Body of pancreas (tissue), 4 donors: Measurements from ENCODE around the gene MRPS27. TPM values are rescaled to one million over a fixed set of nuclear protein-coding genes. Genes with fewer than 3 reads are reported as not detected.

Source experiments
- ATAC-seq: fragments of 150-250 bp; one replicate; pipeline ENCODE4 v1.9.1; 2016
- DNase-seq, 4 donors: peaks; one replicate each; pipeline ENCODE4 v3.0.0-alpha.2; 2019
- H3K27ac ChIP-seq, 4 donors: fragments of 200-600 bp; sonication (generic); 1 replicate in 3 of 4; 2 replicates in 1 of 4; pipeline versions ENCODE4 v1.5.1 to v1.6.1; 2016 to 2019; ENCODE audit warnings: mild to moderate bottlenecking in 1 of 4, mixed read lengths in 1 of 4, moderate library complexity in 1 of 4
- H3K27me3 ChIP-seq, 2 donors: fragments of 200-600 bp; sonication (generic); one replicate each; pipeline ENCODE4 v1.6.0; 2016; ENCODE audit warnings: mild to moderate bottlenecking in 1 of 2
- H3K36me3 ChIP-seq, 2 donors: fragments of 200-600 bp; sonication (generic); replicated peaks in 1 of 2; 2 replicates each; pipeline ENCODE4 v1.5.1; 2016; ENCODE audit warnings: low read depth in 2 of 2; ENCODE audit not compliant: insufficient read depth in 1 of 2
- H3K4me1 ChIP-seq: fragments of 200-600 bp; sonication (generic); one replicate; pipeline ENCODE4 v1.6.0; 2016
- H3K4me3 ChIP-seq, 2 donors: fragments of 200-600 bp; sonication (generic); 1 replicate in 1 of 2; 2 replicates in 1 of 2; pipeline ENCODE4 v1.5.1; 2016 to 2019
- H3K9me3 ChIP-seq, 3 donors: fragments of 200-600 bp; sonication (generic); 1 replicate in 2 of 3; 2 replicates in 1 of 3; pipeline ENCODE4 v1.5.1; 2016
- CTCF ChIP-seq, 7 experiments: fragments of 450-650 bp in 4 of 7; fragments of 200-600 bp in 3 of 7; sonication (generic) in 3 of 7; IDR thresholded peaks; one replicate each; pipeline ENCODE4 v1.5.1; 2016 to 2019; ENCODE audit warnings: antibody characterized with exemption in 7 of 7
- POLR2A ChIP-seq, 3 donors: fragments of 450-650 bp; IDR thresholded peaks; one replicate each; pipeline ENCODE4 v1.6.1; 2016; ENCODE audit warnings: antibody characterized with exemption in 3 of 3, mild to moderate bottlenecking in 2 of 3
- WGBS, 2 donors: methylation state at CpG; one replicate each; pipeline ENCODE4 v1.1.5; 2017; 5-methylcytosine and 5-hydroxymethylcytosine counted together
- intact Hi-C: fragments of 100-400 bp; cut with DNase I; formaldehyde crosslinking; loops from one replicate; pipeline ENCODE4 v1.15.1; 2023
- total RNA-seq, 2 donors: library from RNA; depleted of rRNA; stranded (reverse); fragments of >200 nt; gene quantifications; one replicate each; pipeline ENCODE4 v1.1.0, GENCODE V29; 2016

MRPS27 gene
- total RNA-seq, 2 donors from 2014 or later, result 25.4 to 52.7 TPM

GRCh38 chr5:72295539-72295938 is 24.5 kb downstream of the MRPS27 start:
- no peak overlapping the region for H3K27ac ChIP-seq
- TF ChIP-seq POLR2A (IDR thresholded peaks at IDR 0.05) (no peak), CTCF (IDR thresholded peaks at IDR 0.05) (no peak)
- no peaks in the 10 kb centered on the region for H3K4me1 ChIP-seq
- WGBS, 2 donors, result 71 to 81% methylated on average over 4 of the region's 4 CpGs
- no peaks in the 10 kb centered on the region for H3K27me3 ChIP-seq
- ATAC-seq (no peak), DNase-seq (no peak)
- H3K9me3 ChIP-seq, result no peaks in the 10 kb centered on the region
- intact Hi-C loops, result no loop called here
- H3K4me3 ChIP-seq, result no peak overlapping the region
- H3K36me3 ChIP-seq, result no peaks in the 10 kb centered on the region

- Histone ChIP-seq H3K27me3 (no peaks in the 10 kb centered on the region), H3K27ac (no peak overlapping the region), H3K36me3 (peaks cover 0 to 2% of the 10 kb centered on the region in 2 donors), H3K4me3 (no peak overlapping the region), H3K4me1 (no peaks in the 10 kb centered on the region), H3K9me3 (no peaks in the 10 kb centered on the region)
- TF ChIP-seq POLR2A (IDR thresholded peaks at IDR 0.05) (no peak), CTCF (IDR thresholded peaks at IDR 0.05) (no peak)
- DNase-seq (no peak), ATAC-seq (no peak)
- intact Hi-C loops, result no loop called here
- 94 to 95% methylated on average over 2 of the region's 2 CpGs for WGBS, 2 donors
Observed at GRCh38 chr5:72294473-72294872, 25.6 kb downstream of the MRPS27 start.

GRCh38 chr5:72293495-72294055 is 26.5 kb downstream of the MRPS27 start:
- peaks cover 0 to 2% of the 10 kb centered on the region in 2 donors for H3K36me3 ChIP-seq
- DNase-seq (no peak), ATAC-seq (no peak)
- H3K4me3 ChIP-seq, result no peak overlapping the region
- H3K27ac ChIP-seq, result no peak overlapping the region
- no peaks in the 10 kb centered on the region for H3K27me3 ChIP-seq
- intact Hi-C loops, result no loop called here
- no peaks in the 10 kb centered on the region for H3K4me1 ChIP-seq
- no peak for TF ChIP-seq POLR2A (IDR thresholded peaks at IDR 0.05)
- TF ChIP-seq CTCF (IDR thresholded peaks at IDR 0.05), result no peak
- H3K9me3 ChIP-seq, result no peaks in the 10 kb centered on the region
- 86 to 94% methylated on average over 3 of the region's 3 CpGs for WGBS, 2 donors

GRCh38 chr5:72292411-72292810 is 27.6 kb downstream of the MRPS27 start:
- H3K4me1 ChIP-seq, result no peaks in the 10 kb centered on the region
- ATAC-seq (no peak), DNase-seq (no peak)
- H3K36me3 ChIP-seq, result peaks cover 0 to 2% of the 10 kb centered on the region in 2 donors
- 95 to 96% methylated on average over 1 of the region's 1 CpG for WGBS, 2 donors
- TF ChIP-seq POLR2A (IDR thresholded peaks at IDR 0.05) (no peak), CTCF (IDR thresholded peaks at IDR 0.05) (no peak)
- intact Hi-C loops, result no loop called here
- no peaks in the 10 kb centered on the region for H3K27me3 ChIP-seq
- H3K9me3 ChIP-seq, result no peaks in the 10 kb centered on the region
- H3K4me3 ChIP-seq, result no peak overlapping the region
- H3K27ac ChIP-seq, result no peak overlapping the region

- Histone ChIP-seq H3K4me3 (no peak overlapping the region), H3K36me3 (peaks cover 0 to 2% of the 10 kb centered on the region in 2 donors), H3K9me3 (no peaks in the 10 kb centered on the region), H3K27ac (no peak overlapping the region), H3K4me1 (no peaks in the 10 kb centered on the region), H3K27me3 (no peaks in the 10 kb centered on the region)
- ATAC-seq (no peak), DNase-seq (no peak)
- intact Hi-C loops, result no loop called here
- TF ChIP-seq POLR2A (IDR thresholded peaks at IDR 0.05), result no peak
- TF ChIP-seq CTCF (IDR thresholded peaks at IDR 0.05), result no peak
- whole genome bisulfite sequencing, 2 donors, result 90 to 100% methylated on average over 3 of the region's 3 CpGs
Observed at GRCh38 chr5:72291601-72292000, 28.4 kb downstream of the MRPS27 start.
